HEK293 (cell line): ENCODE data around the gene PRPF38A.

Source experiments
- BCL11A ChIP-seq: fragments of 450-650 bp; formaldehyde crosslinking; IDR thresholded peaks from 2 replicates; pipeline ENCODE4 v1.5.1; 2016; ENCODE audit warnings: low read depth, missing biosample characterization, missing genetic modification characterization
- GFI1B ChIP-seq: fragments of 450-650 bp; formaldehyde crosslinking; IDR thresholded peaks from 2 replicates; pipeline ENCODE4 v1.5.1; 2016; ENCODE audit warnings: missing biosample characterization, missing genetic modification characterization
- GLI2 ChIP-seq: fragments of 450-650 bp; formaldehyde crosslinking; IDR thresholded peaks from 2 replicates; pipeline ENCODE4; 2017; ENCODE audit warnings: missing biosample characterization, missing genetic modification characterization, low read depth, borderline replicate concordance
- HOXD13 ChIP-seq: sonication (generic); formaldehyde crosslinking; IDR thresholded peaks from 2 replicates; pipeline ENCODE4 v1.8.0; 2022; ENCODE audit warnings: missing genetic modification reagents, borderline replicate concordance
- INSM2 ChIP-seq: fragments of 450-650 bp; formaldehyde crosslinking; IDR thresholded peaks from 2 replicates; pipeline ENCODE4 v1.5.1; 2016; ENCODE audit warnings: missing biosample characterization, missing genetic modification characterization
- KLF16 ChIP-seq: fragments of 450-650 bp; formaldehyde crosslinking; IDR thresholded peaks from 2 replicates; pipeline ENCODE4 v1.5.1; 2017; ENCODE audit warnings: missing biosample characterization, missing genetic modification characterization
- MEIS1 ChIP-seq: sonication (generic); formaldehyde crosslinking; IDR thresholded peaks from 2 replicates; pipeline ENCODE4 v1.8.1; 2022; ENCODE audit warnings: missing genetic modification reagents, mild to moderate bottlenecking, borderline replicate concordance
- OSR2 ChIP-seq: fragments of 450-650 bp; formaldehyde crosslinking; IDR thresholded peaks from 2 replicates; pipeline ENCODE4 v1.5.1; 2016; ENCODE audit warnings: missing biosample characterization, missing genetic modification characterization
- TRIM28 ChIP-seq: IDR thresholded peaks from 2 replicates; pipeline ENCODE4 v1.6.1; 2011; ENCODE audit warnings: low read length, control low read depth, borderline replicate concordance
- ZBTB1 ChIP-seq: fragments of 450-650 bp; formaldehyde crosslinking; IDR thresholded peaks from 2 replicates; pipeline ENCODE4 v1.5.1; 2016; ENCODE audit warnings: missing biosample characterization, missing genetic modification characterization
- ZFP3 ChIP-seq: fragments of 450-650 bp; formaldehyde crosslinking; IDR thresholded peaks from 2 replicates; pipeline ENCODE4 v1.5.1; 2016; ENCODE audit warnings: low read depth, missing biosample characterization, missing genetic modification characterization
- ZNF112 ChIP-seq: fragments of 450-650 bp; formaldehyde crosslinking; IDR thresholded peaks from 2 replicates; pipeline ENCODE4 v1.5.0; 2017; ENCODE audit warnings: missing biosample characterization, missing genetic modification characterization
- ZNF132 ChIP-seq: fragments of 450-650 bp; formaldehyde crosslinking; IDR thresholded peaks from 2 replicates; pipeline ENCODE4 v1.5.1; 2017; ENCODE audit warnings: missing biosample characterization, missing genetic modification characterization, borderline replicate concordance
- ZNF148 ChIP-seq: fragments of 450-650 bp; formaldehyde crosslinking; IDR thresholded peaks from 2 replicates; pipeline ENCODE4 v1.5.0; 2017; ENCODE audit warnings: missing biosample characterization, missing genetic modification characterization, borderline replicate concordance
- ZNF350 ChIP-seq: fragments of 450-650 bp; formaldehyde crosslinking; IDR thresholded peaks from 2 replicates; pipeline ENCODE4 v1.5.0; 2017; ENCODE audit warnings: missing biosample characterization, mild to moderate bottlenecking, missing genetic modification characterization
- ZNF37A ChIP-seq: fragments of 450-650 bp; IDR thresholded peaks from 2 replicates; pipeline ENCODE4 v1.5.1; 2018; ENCODE audit warnings: missing biosample characterization, missing genetic modification characterization
- ZNF398 ChIP-seq: fragments of 450-650 bp; formaldehyde crosslinking; IDR thresholded peaks from 2 replicates; pipeline ENCODE4 v1.5.1; 2017; ENCODE audit warnings: missing biosample characterization, missing genetic modification characterization
- ZNF449 ChIP-seq: fragments of 450-650 bp; formaldehyde crosslinking; IDR thresholded peaks from 2 replicates; pipeline ENCODE4 v1.5.1; 2017; ENCODE audit warnings: missing biosample characterization, mild to moderate bottlenecking, missing genetic modification characterization, moderate library complexity
- ZNF548 ChIP-seq: fragments of 450-650 bp; formaldehyde crosslinking; IDR thresholded peaks from 2 replicates; pipeline ENCODE4 v1.5.1; 2016; ENCODE audit warnings: missing biosample characterization, missing genetic modification characterization
- ZNF555 ChIP-seq: fragments of 450-650 bp; formaldehyde crosslinking; conservative IDR thresholded peaks from 2 replicates; pipeline ENCODE4 v1.5.1; 2017; ENCODE audit warnings: missing biosample characterization, mild to moderate bottlenecking, missing genetic modification characterization, inconsistent platforms
- ZNF561 ChIP-seq: fragments of 450-650 bp; IDR thresholded peaks from 2 replicates; pipeline ENCODE4 v1.5.1; 2018; ENCODE audit warnings: missing biosample characterization, missing genetic modification characterization, borderline replicate concordance
- ZNF654 ChIP-seq: fragments of 450-650 bp; formaldehyde crosslinking; IDR thresholded peaks from 2 replicates; pipeline ENCODE4 v1.5.1; 2016; ENCODE audit warnings: low read depth, missing biosample characterization, missing genetic modification characterization
- ZNF658 ChIP-seq: fragments of 450-650 bp; formaldehyde crosslinking; IDR thresholded peaks from 2 replicates; pipeline ENCODE4; 2016; ENCODE audit warnings: missing biosample characterization, missing genetic modification characterization
- ZNF677 ChIP-seq: fragments of 450-650 bp; IDR thresholded peaks from 2 replicates; pipeline ENCODE4 v1.5.0; 2018; ENCODE audit warnings: missing biosample characterization, mild to moderate bottlenecking, missing genetic modification characterization, moderate library complexity
- ZSCAN16 ChIP-seq: fragments of 450-650 bp; formaldehyde crosslinking; IDR thresholded peaks from 2 replicates; pipeline ENCODE4 v1.5.1; 2016; ENCODE audit warnings: missing biosample characterization, missing genetic modification characterization
- ZSCAN18 ChIP-seq: fragments of 450-650 bp; formaldehyde crosslinking; IDR thresholded peaks from 2 replicates; pipeline ENCODE4 v1.5.1; 2016; ENCODE audit warnings: missing biosample characterization, missing genetic modification characterization
- ZSCAN4 ChIP-seq: fragments of 450-650 bp; formaldehyde crosslinking; IDR thresholded peaks from 2 replicates; pipeline ENCODE4 v1.5.1; 2017; ENCODE audit warnings: missing biosample characterization, missing genetic modification characterization
- ZSCAN5A ChIP-seq: fragments of 450-650 bp; formaldehyde crosslinking; IDR thresholded peaks from 2 replicates; pipeline ENCODE4 v1.5.1; 2016; ENCODE audit warnings: missing biosample characterization, missing genetic modification characterization

PRPF38A gene

GRCh38 chr1:52365746-52366516 lies 38.5 kb upstream of the PRPF38A start, which contains the start of gene CC2D1B (continued):
- TF ChIP-seq ZNF112 (tag by site-specific recombination) (no peak), ZNF148 (tag by site-specific recombination) (0 out of 2 replicates have a peak, but pooled peaks have one; percentile 25), ZBTB1 (tag by site-specific recombination) (no peak; the same call in 1 of the 2 replicates), ZNF449 (peak; percentile 28; the same call in 1 of the 2 replicates), ZNF677 (no peak), ZNF398 (tag by site-specific recombination) (peak; percentile 58), ZNF132 (tag by site-specific recombination) (no peak), GFI1B (tag by site-specific recombination) (no peak), ZSCAN5A (tag by site-specific recombination) (peak; percentile 73; the same call in 1 of the 2 replicates), ZSCAN18 (tag by site-specific recombination) (no peak), ZNF555 (tag by site-specific recombination) (no peak), ZSCAN16 (tag by site-specific recombination) (peak; percentile 60; the same call in 1 of the 2 replicates), ZSCAN4 (no peak), ZNF37A (tag by site-specific recombination) (no peak), BCL11A (tag by site-specific recombination) (no peak), ZNF548 (tag by site-specific recombination) (no peak), ZNF654 (tag by site-specific recombination) (no peak), ZNF350 (tag by site-specific recombination) (no peak), GLI2 (tag by site-specific recombination) (no peak), HOXD13 (CRISPR knock-in tag) (no peak), TRIM28 (no peak), OSR2 (tag by site-specific recombination) (peak; percentile 98), ZNF561 (tag by site-specific recombination) (peak; percentile 74; the same call in 1 of the 2 replicates), KLF16 (peak; percentile 78), ZNF658 (tag by site-specific recombination) (no peak), INSM2 (tag by site-specific recombination) (peak; percentile 27; the same call in 1 of the 2 replicates), ZFP3 (tag by site-specific recombination) (no peak), MEIS1 (no peak)
